Endothelial cell of umbilical vein (primary cell): ENCODE data around the gene PFKFB3. TPM values are rescaled to one million over a fixed set of nuclear protein-coding genes. Genes with fewer than 3 reads are reported as not detected.
A peak's percentile ranks its signal among the peaks of the same experiment; 100 is the strongest.

Source experiments
- BruUV-seq: library from RNA; stranded (reverse); fragments of 400-500 nt; replicated peaks from 2 replicates; lab custom pipeline; 2021; lab: Mats Ljungman, UMichigan
- CTCF ChIA-PET: fragments of 300-600, 350-600 bp; sonication (Branson Sonifier 250); formaldehyde crosslinking; loops from one replicate; lab custom pipeline; 2021; ENCODE audit warnings: antibody characterized with exemption, inconsistent platforms; lab: Charles Lee
- POLR2A ChIA-PET: fragments of 300-600, 350-600 bp; sonication (Branson Sonifier 250); formaldehyde crosslinking; loops from one replicate; lab custom pipeline; 2021; ENCODE audit warnings: antibody characterized with exemption, inconsistent platforms; lab: Charles Lee
- DNase-seq: peaks from one replicate; pipeline ENCODE4 v3.0.0-alpha.2; 2011; ENCODE audit warnings: low read depth, low spot score
- FAIRE-seq: peaks from 2 replicates; lab custom pipeline; 2011; peaks lifted over from hg19 to GRCh38; lab: Jason Lieb, UNC
- H2AFZ ChIP-seq: 2 replicates; pipeline ENCODE4 v1.6.0; 2012; ENCODE audit warnings: low read depth, low read length, control low read depth, inconsistent platforms
- H3K27ac ChIP-seq: 2 replicates; pipeline ENCODE4 v1.5.1; 2011; ENCODE audit warnings: low read depth, mild to moderate bottlenecking, control low read depth, low read length, moderate library complexity; ENCODE audit not compliant: insufficient read depth
- H3K27me3 ChIP-seq, 2 experiments: 2 replicates each; pipeline versions ENCODE4 v1.6.0 to v1.6.1; 2011; ENCODE audit warnings: low read length in 2 of 2, mixed read lengths in 1 of 2; ENCODE audit not compliant: control insufficient read depth in 2 of 2, insufficient read depth in 2 of 2
- H3K36me3 ChIP-seq, 2 experiments: 2 replicates in 1 of 2; 3 replicates in 1 of 2; pipeline ENCODE4 v1.5.1; 2011; ENCODE audit warnings: low read length in 2 of 2, mild to moderate bottlenecking in 1 of 2, moderate library complexity in 1 of 2; ENCODE audit not compliant: control insufficient read depth in 2 of 2, insufficient read depth in 2 of 2; ENCODE audit errors: extremely low read depth in 1 of 2
- H3K4me1 ChIP-seq: 3 replicates; pipeline ENCODE4 v1.5.1; 2011; ENCODE audit warnings: mild to moderate bottlenecking, low read length; ENCODE audit not compliant: control insufficient read depth, insufficient read depth; ENCODE audit errors: extremely low read depth
- H3K4me2 ChIP-seq: 2 replicates; pipeline ENCODE4 v1.6.1; 2011; ENCODE audit warnings: low read length, control low read depth, mixed read lengths; ENCODE audit not compliant: insufficient read depth
- H3K4me3 ChIP-seq, 3 experiments: fragments of 200-600 bp in 1 of 3; sonication (generic), shearing (Covaris generic) in 1 of 3; replicated peaks in 1 of 3; 2 replicates each; pipeline ENCODE4 v1.5.1; 2011 to 2016; ENCODE audit warnings: control low read depth in 3 of 3, low read length in 3 of 3, mild to moderate bottlenecking in 2 of 3, inconsistent platforms in 1 of 3, low read depth in 1 of 3, moderate library complexity in 1 of 3; ENCODE audit not compliant: insufficient read depth in 1 of 3
- H3K79me2 ChIP-seq: 2 replicates; pipeline ENCODE4 v1.6.0; 2012; ENCODE audit warnings: low read length, inconsistent platforms; ENCODE audit not compliant: control insufficient read depth, insufficient read depth
- H3K9ac ChIP-seq: replicated peaks from 2 replicates; pipeline ENCODE3; 2011; ENCODE audit warnings: low read length, control low read depth; ENCODE audit not compliant: insufficient read depth; ENCODE audit errors: extremely low read depth
- H3K9me1 ChIP-seq: replicated peaks from 3 replicates; pipeline ENCODE4 v1.6.0; 2011; ENCODE audit warnings: mild to moderate bottlenecking, low read length; ENCODE audit not compliant: control insufficient read depth, insufficient read depth; ENCODE audit errors: extremely low read depth
- H3K9me3 ChIP-seq: replicated peaks from 2 replicates; pipeline ENCODE4 v1.5.1; 2012; ENCODE audit warnings: low read length, inconsistent platforms; ENCODE audit not compliant: control insufficient read depth, insufficient read depth
- H4K20me1 ChIP-seq: replicated peaks from 2 replicates; pipeline ENCODE3; 2011; ENCODE audit warnings: mild to moderate bottlenecking, low read length; ENCODE audit not compliant: control insufficient read depth, insufficient read depth; ENCODE audit errors: extremely low read depth
- EZH2 ChIP-seq: IDR thresholded peaks from 2 replicates; pipeline ENCODE4 v1.6.1; 2012; ENCODE audit warnings: borderline replicate concordance, low read depth, mild to moderate bottlenecking, moderate library complexity, low read length, inconsistent platforms; ENCODE audit not compliant: severe bottlenecking
- FOS ChIP-seq: IDR thresholded peaks from 2 replicates; pipeline ENCODE4 v1.6.1; 2011; ENCODE audit warnings: mild to moderate bottlenecking, low read length, moderate library complexity, borderline replicate concordance; ENCODE audit not compliant: insufficient read depth
- GATA2 ChIP-seq: IDR thresholded peaks from 2 replicates; pipeline ENCODE4 v1.7.0; 2011; ENCODE audit warnings: low read depth, mild to moderate bottlenecking, moderate library complexity, mixed read lengths, low read length; ENCODE audit not compliant: insufficient read length, insufficient read depth
- JUN ChIP-seq: IDR thresholded peaks from 2 replicates; pipeline ENCODE4 v1.6.1; 2011; ENCODE audit warnings: borderline replicate concordance, low read depth; ENCODE audit not compliant: insufficient read length, insufficient read depth
- MYC ChIP-seq: IDR thresholded peaks from one replicate; pipeline ENCODE4 v1.6.1; 2011; ENCODE audit warnings: mild to moderate bottlenecking, low read depth, low read length
- POLR2A ChIP-seq: IDR thresholded peaks from 2 replicates; pipeline ENCODE4 v1.6.1; 2012; ENCODE audit warnings: low read depth, mild to moderate bottlenecking, control low read depth, low read length
- POLR2AphosphoS5 ChIP-seq: IDR thresholded peaks from 2 replicates; pipeline ENCODE4 v1.6.1; 2012; ENCODE audit warnings: low read depth, mild to moderate bottlenecking, control low read depth, low read length, moderate library complexity; ENCODE audit not compliant: insufficient read depth
- dilution Hi-C: fragments of 300-500 bp; cut with MboI; formaldehyde crosslinking; loops from one replicate; pipeline ENCODE4 v1.15.0; 2019; ENCODE audit warnings: low sequenced_read_pairs; ENCODE audit not compliant: extremely low pct_ligation_motif_present
- intact Hi-C: fragments of 100-400 bp; cut with micrococcal nuclease; formaldehyde crosslinking; loops from one replicate; pipeline ENCODE4 v1.10.0; 2022
- polyA plus RNA-seq, 4 experiments: library from polyadenylated mRNA; depleted of rRNA in 3 of 4; stranded (reverse) in 3 of 4; unstranded in 1 of 4; fragments of >200 nt; gene quantifications; 2 replicates each; pipeline versions ENCODE4 v1.2.1 to v1.2.3, GENCODE V29; 2011 to 2012; ENCODE audit warnings: missing spikeins in 1 of 4
- total RNA-seq: library from RNA; stranded (reverse); gene quantifications from 2 replicates; pipeline ENCODE4 v1.2.3, GENCODE V29; 2021
- TF ChIP-seq, protein P1 (sequence below), 2 donors: IDR thresholded peaks; 1 replicate in 1 of 2; 2 replicates in 1 of 2; pipeline ENCODE4 v1.5.1; 2011; ENCODE audit warnings: low read length in 2 of 2, mild to moderate bottlenecking in 2 of 2, moderate library complexity in 2 of 2, control low read depth in 1 of 2, inconsistent platforms in 1 of 2, low read depth in 1 of 2; ENCODE audit not compliant: insufficient read depth in 1 of 2; ENCODE audit errors: extremely low read depth in 1 of 2
- TF ChIP-seq, protein P2 (sequence below): IDR thresholded peaks from 2 replicates; pipeline ENCODE4 v1.6.1; 2011; ENCODE audit not compliant: insufficient read depth, insufficient read length

Gene PFKFB3
- total and polyA plus RNA-seq, 2 donors (not counting 3 experiments of a cell fraction or from before 2014, with no cell fraction given) = 15.8 to 33.7 TPM

DNA sequence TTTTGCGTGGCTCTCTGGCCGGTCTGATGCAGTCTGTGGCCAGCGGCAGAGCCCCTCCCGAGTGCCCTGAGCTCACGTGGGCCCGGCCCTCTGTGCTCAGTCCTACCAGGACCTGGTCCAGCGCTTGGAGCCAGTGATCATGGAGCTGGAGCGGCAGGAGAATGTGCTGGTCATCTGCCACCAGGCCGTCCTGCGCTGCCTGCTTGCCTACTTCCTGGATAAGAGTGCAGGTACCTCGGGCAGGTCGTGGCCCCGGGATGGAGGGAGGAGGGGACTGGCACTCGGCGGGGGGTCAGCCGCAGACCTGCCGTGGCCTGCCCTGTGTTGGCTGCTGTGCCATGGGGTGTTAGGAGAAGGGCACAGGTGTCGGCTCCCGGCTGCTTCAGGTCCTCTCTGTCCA lies 20.0 kb downstream of the PFKFB3 start:
- Histone ChIP-seq H3K4me2 (no peak overlapping the region), H3K9ac (no peak overlapping the region), H3K4me1 (peaks cover 4% of the 10 kb centered on the region), H3K79me2 (no peaks in the 10 kb centered on the region), H3K27me3 (no peaks in the 10 kb centered on the region), H3K36me3 (peaks cover 9 to 54% of the 10 kb centered on the region in 2 experiments), H3K4me3 (no peak overlapping the region), H3K9me3 (no peaks in the 10 kb centered on the region), H2AFZ (no peak overlapping the region), H3K9me1 (no peaks in the 10 kb centered on the region), H4K20me1 (no peaks in the 10 kb centered on the region), H3K27ac (peak overlapping the region; percentile 24)
- DNase-seq (no peak), FAIRE-seq (no peak)
- POLR2A ChIA-PET = no interaction called here
- CTCF ChIA-PET = no interaction called here
- dilution Hi-C loops = no loop called here
- no TSS peak for BruUV-seq
- intact Hi-C loops = no loop called here
- TF ChIP-seq POLR2AphosphoS5 (no peak), EZH2 (no peak), MYC (no peak), POLR2A (no peak), GATA2 (no peak), FOS (no peak), JUN (no peak)
- TF ChIP-seq, protein P1, sequence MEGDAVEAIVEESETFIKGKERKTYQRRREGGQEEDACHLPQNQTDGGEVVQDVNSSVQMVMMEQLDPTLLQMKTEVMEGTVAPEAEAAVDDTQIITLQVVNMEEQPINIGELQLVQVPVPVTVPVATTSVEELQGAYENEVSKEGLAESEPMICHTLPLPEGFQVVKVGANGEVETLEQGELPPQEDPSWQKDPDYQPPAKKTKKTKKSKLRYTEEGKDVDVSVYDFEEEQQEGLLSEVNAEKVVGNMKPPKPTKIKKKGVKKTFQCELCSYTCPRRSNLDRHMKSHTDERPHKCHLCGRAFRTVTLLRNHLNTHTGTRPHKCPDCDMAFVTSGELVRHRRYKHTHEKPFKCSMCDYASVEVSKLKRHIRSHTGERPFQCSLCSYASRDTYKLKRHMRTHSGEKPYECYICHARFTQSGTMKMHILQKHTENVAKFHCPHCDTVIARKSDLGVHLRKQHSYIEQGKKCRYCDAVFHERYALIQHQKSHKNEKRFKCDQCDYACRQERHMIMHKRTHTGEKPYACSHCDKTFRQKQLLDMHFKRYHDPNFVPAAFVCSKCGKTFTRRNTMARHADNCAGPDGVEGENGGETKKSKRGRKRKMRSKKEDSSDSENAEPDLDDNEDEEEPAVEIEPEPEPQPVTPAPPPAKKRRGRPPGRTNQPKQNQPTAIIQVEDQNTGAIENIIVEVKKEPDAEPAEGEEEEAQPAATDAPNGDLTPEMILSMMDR (IDR thresholded peaks at IDR 0.05; ENCODE audit: extremely low read depth in 1 of 2, insufficient read depth in 1 of 2, low read depth in 1 of 2, low read length in 2 of 2) = no peak
- TF ChIP-seq, protein P2, sequence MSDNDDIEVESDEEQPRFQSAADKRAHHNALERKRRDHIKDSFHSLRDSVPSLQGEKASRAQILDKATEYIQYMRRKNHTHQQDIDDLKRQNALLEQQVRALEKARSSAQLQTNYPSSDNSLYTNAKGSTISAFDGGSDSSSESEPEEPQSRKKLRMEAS = no peak
